Cardiac fibroblast (primary cell): ENCODE data around the gene DIS3L2.
"Not testable (repeated sequence)": the region's sequence is repeated elsewhere in the genome, so short reads cannot be mapped to it uniquely, and the experiment has no call there.

ENCODE experiments used
- DNase-seq, 2 donors: peaks; one replicate each; pipeline versions ENCODE4 v3.0.0 to v3.0.0-alpha.2; 2010; ENCODE audit warnings: low read depth in 2 of 2
- H3K4me3 ChIP-seq, 2 donors: replicated peaks in 1 of 2; 1 replicate in 1 of 2; 2 replicates in 1 of 2; pipeline ENCODE4 v1.5.1; 2011; ENCODE audit warnings: low read depth in 2 of 2, low read length in 2 of 2, mild to moderate bottlenecking in 2 of 2, moderate library complexity in 1 of 2
- CTCF ChIP-seq: IDR thresholded peaks from one replicate; pipeline ENCODE4 v1.5.1; 2011; ENCODE audit warnings: low read depth, mild to moderate bottlenecking, low read length, inconsistent platforms

DIS3L2 gene

GRCh38 chr2:232142049-232142448 lies 180.5 kb downstream of the DIS3L2 start:
- peak; percentile 71 for TF ChIP-seq CTCF
- DNase-seq: peak; percentile 48 to 63

GRCh38 chr2:232142502-232142901 lies 181.0 kb downstream of the DIS3L2 start:
- DNase-seq: no peak
- TF ChIP-seq CTCF: no peak
- H3K4me3 ChIP-seq: no peak overlapping the region

More at GRCh38 chr2:232142049-232142448, 180.5 kb downstream of the DIS3L2 start:
- no peak overlapping the region for H3K4me3 ChIP-seq

DNA sequence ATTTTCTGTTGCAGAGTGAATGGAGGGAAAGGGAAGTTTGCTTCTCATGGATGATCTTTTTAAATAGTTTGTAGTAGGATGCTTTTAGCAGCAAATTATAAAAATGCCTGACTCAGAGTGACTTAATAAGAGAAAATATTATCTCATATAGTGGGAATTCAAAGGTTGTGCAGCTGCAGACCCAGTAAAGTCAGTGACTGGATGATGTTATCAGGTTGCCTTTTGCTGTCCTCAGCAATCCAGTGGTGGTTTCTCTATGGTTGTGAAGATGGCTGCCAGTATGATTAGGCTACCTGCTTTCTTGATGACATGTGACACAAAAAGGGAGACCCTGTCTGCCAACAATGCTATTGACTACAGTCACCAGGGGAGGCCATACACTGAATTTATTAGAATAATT lies 184.8 kb downstream of the DIS3L2 start:
- DNase-seq: peak in 1 of 2 donors; percentile 39
- no peak for TF ChIP-seq CTCF
- no peak overlapping the region for H3K4me3 ChIP-seq

DNA sequence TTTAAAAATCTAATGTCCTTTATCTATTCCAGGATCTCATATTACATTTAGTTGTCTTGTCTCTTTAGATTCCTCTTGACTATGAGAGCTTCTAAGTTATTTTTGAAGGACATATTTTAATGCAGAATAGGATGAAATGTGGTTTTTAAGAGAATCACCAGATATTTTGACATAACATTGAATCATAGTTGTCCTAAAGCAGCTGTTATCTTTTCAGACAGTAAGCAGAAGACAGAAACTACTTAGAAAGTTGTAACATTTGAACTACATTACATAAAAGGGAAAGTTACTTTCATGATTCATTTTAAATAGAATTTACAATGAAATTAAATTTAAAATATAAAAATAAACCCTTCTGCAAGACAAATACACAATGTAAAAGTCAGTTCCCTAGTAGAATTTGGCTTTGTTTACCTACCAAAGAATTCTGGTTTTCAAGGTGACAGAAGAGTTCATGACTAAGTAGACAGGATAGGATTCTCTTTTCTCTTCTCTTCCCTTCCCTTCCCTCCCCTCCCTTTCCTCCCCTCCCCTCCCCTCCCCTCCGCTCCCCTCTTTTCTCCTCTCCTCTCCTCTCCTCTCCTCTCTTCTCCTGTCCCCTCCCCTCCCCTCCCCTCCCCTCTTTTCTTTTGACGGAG lies 186.0 kb downstream of the DIS3L2 start:
- DNase-seq: peak in 1 of 2 donors; percentile 18
- H3K4me3 ChIP-seq: no peak overlapping the region
- no peak for TF ChIP-seq CTCF

- TF ChIP-seq CTCF: no peak
- DNase-seq: peak in 1 of 2 donors; percentile 11
- H3K4me3 ChIP-seq: no peak overlapping the region
Observed at GRCh38 chr2:232162187-232162586, 200.7 kb downstream of the DIS3L2 start.

GRCh38 chr2:232170396-232170795 lies 208.9 kb downstream of the DIS3L2 start:
- H3K4me3 ChIP-seq: no peak overlapping the region
- DNase-seq: no peak
- no peak for TF ChIP-seq CTCF

- DNase-seq: no peak
- H3K4me3 ChIP-seq: no peak overlapping the region
- no peak for TF ChIP-seq CTCF
Observed at GRCh38 chr2:232174662-232175061, 213.1 kb downstream of the DIS3L2 start.

DNA sequence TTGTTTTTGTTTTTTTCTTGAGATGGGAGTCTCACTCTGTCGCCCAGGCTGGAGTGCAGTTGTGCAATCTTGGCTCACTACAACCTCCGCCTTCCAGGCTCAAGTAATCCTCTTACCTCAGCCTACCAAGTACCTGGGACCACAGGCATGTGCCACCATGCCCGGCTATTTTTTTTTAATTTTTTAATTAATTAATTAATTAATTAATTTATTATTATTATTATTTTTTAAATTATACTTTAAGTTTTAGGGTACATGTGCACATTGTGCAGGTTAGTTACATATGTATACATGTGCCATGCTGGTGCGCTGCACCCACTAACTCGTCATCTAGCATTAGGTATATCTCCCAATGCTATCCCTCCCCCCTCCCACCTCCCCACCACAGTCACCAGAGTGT lies 215.1 kb downstream of the DIS3L2 start:
- DNase-seq, H3K4me3 ChIP-seq: not testable (repeated sequence)
